Measurements from ENCODE around the gene TAS2R40. TPM values are rescaled to one million over a fixed set of nuclear protein-coding genes. Genes with fewer than 3 reads are reported as not detected.

Gene TAS2R40
- total RNA-seq, 4 donors from 2014 or later = not detected

GRCh38 chr7:143244321-143244720 is 22.5 kb downstream of the TAS2R40 start:
- no peak overlapping the region for H3K4me3 ChIP-seq (ENCODE audit: low read depth, poor library complexity, severe bottlenecking)
- no peak for TF ChIP-seq POLR2A (IDR thresholded peaks at IDR 0.05)
- TF ChIP-seq CTCF (IDR thresholded peaks at IDR 0.05) = no peak
- 46 to 52% methylated on average over 1 of the region's 1 CpG for WGBS, 2 donors
- intact Hi-C loops (cut with DNase I; ENCODE audit: low total_unique reads) = no loop called here
- no peak for DNase-seq (ENCODE audit: low spot score in 2 of 2)

DNA sequence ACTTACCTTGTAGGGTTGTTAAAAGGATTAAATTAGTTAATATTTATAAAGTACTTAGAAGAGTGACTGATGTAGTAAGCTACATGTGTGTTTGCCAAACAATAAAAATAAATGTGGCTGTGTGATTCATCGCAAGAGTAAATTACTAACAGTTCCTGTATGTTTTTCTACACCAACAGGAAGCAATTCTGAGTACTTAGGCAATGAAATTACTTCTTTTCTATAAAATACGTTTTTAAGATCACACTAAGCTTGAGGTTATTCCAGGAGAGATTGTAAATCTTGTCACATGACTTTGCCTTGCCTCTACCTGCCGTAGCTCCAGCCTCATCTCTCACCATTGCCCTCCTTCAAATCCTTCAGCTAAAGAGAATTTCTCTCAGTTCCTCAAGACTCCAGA is 23.3 kb downstream of the TAS2R40 start:
- no peak overlapping the region for H3K4me3 ChIP-seq (ENCODE audit: low read depth, poor library complexity, severe bottlenecking)
- WGBS, 2 donors = 24 to 27% methylated on average over 3 of the region's 3 CpGs
- TF ChIP-seq POLR2A (IDR thresholded peaks at IDR 0.05) (no peak), CTCF (IDR thresholded peaks at IDR 0.05) (no peak)
- DNase-seq (ENCODE audit: low spot score in 2 of 2) = no peak
- intact Hi-C loops (cut with DNase I; ENCODE audit: low total_unique reads) = no loop called here

DNA sequence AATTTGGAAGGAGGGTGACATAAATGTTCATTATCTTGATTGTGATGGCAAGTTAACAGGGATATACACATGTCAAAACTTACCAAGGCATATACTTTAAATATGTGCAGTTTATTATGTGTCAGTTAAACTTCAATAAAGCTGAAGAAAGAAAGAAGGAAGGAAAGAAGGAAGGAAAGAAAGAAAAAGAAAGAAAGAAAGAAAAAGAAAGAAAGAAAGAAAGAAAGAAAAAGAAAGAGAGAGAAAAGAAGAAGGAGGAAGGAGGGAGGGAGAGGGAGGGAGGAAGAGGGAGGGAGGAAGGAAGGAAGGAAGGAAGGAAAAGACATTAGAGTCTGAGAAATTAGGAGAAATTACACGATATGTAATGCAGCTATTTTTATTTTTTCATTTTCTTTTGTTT is 25.5 kb downstream of the TAS2R40 start:
- intact Hi-C loops (cut with DNase I; ENCODE audit: low total_unique reads) = no loop called here

DNA sequence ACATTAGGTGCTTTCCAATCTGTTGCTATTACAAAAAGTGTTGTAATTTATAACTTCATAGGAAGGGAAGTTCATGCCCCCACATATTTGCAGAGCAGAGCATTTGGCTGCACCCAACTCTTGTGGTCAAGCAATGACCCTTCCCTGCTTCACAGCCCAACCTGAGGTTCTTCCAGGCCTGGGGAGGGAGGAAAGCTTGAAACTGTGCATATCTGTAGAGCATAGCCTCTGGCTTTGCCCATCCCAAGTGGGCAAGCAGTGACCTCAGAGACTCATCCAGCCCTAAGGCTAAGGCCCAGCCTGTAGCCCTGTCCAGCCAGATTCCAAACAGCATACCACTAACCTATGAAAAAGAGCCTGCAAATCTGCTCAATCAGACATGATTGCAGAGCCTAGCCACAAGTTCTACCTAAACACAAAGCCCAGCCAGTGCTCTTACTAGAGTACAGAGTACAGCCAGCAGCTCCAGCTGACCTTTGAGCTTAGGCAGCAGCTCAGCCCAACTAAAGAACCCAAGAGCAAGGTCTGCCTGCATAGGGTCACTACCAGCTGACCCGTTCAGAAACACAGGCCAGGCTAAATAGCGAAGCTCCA is 27.0 kb downstream of the TAS2R40 start:
- intact Hi-C loops (cut with DNase I; ENCODE audit: low total_unique reads) = no loop called here
- TF ChIP-seq POLR2A (IDR thresholded peaks at IDR 0.05) = no peak
- TF ChIP-seq CTCF (IDR thresholded peaks at IDR 0.05) = no peak
- DNase-seq (ENCODE audit: low spot score in 2 of 2) = no peak
- H3K4me3 ChIP-seq (ENCODE audit: low read depth, poor library complexity, severe bottlenecking) = no peak overlapping the region
- 85 to 87% methylated on average over 2 of the region's 2 CpGs for WGBS, 2 donors

More for the DNA sequence above, 25.5 kb downstream of the TAS2R40 start:
- no peak for DNase-seq (ENCODE audit: low spot score in 2 of 2)
- no peak for TF ChIP-seq POLR2A (IDR thresholded peaks at IDR 0.05)
- no peak for TF ChIP-seq CTCF (IDR thresholded peaks at IDR 0.05)
- no peak overlapping the region for H3K4me3 ChIP-seq (ENCODE audit: low read depth, poor library complexity, severe bottlenecking)
- 58 to 77% methylated on average over 1 of the region's 1 CpG for WGBS, 2 donors

- TF ChIP-seq CTCF (IDR thresholded peaks at IDR 0.05) = no peak
- no peak for TF ChIP-seq POLR2A (IDR thresholded peaks at IDR 0.05)
- no peak for DNase-seq (ENCODE audit: low spot score in 2 of 2)
- no peak overlapping the region for H3K4me3 ChIP-seq (ENCODE audit: low read depth, poor library complexity, severe bottlenecking)
- intact Hi-C loops (cut with DNase I; ENCODE audit: low total_unique reads) = no loop called here
These were observed 28.4 kb downstream of the TAS2R40 start for GRCh38 chr7:143250199-143250598.

DNA sequence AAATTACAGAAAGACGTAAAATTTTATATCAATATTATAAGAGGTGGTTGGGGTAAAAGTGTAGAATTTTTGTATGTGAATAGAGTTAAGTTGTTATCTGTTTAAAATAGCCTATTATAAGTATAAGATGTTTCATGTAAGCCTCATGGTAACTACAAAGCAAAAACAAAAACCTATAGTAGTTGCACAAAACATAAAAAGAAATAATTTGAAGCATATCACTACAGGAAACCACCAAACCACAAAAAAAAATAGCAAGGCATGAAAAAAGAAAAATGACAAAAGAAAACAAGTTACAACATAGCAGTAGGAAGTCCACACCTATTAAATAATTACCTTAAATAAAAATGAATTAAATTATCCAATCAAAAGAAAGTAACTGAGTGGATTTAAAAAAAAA is 29.0 kb downstream of the TAS2R40 start:
- intact Hi-C loops (cut with DNase I; ENCODE audit: low total_unique reads) = no loop called here
- no peak for DNase-seq (ENCODE audit: low spot score in 2 of 2)
- 87% methylated on average over 1 of the region's 1 CpG for WGBS, 2 donors
- TF ChIP-seq POLR2A (IDR thresholded peaks at IDR 0.05) (no peak), CTCF (IDR thresholded peaks at IDR 0.05) (no peak)
- no peak overlapping the region for H3K4me3 ChIP-seq (ENCODE audit: low read depth, poor library complexity, severe bottlenecking)
